Thyroid gland (tissue), 4 donors: ENCODE data around the gene APOC4. TPM values are rescaled to one million over a fixed set of nuclear protein-coding genes. Genes with fewer than 3 reads are reported as not detected.
A peak's percentile ranks its signal among the peaks of the same experiment; 100 is the strongest.
"Not testable (repeated sequence)": the region's sequence is repeated elsewhere in the genome, so short reads cannot be mapped to it uniquely, and the experiment has no call there.

Experiments used
- DNase-seq, 2 donors: peaks; one replicate each; pipeline ENCODE4 v3.0.0-alpha.2; 2019
- H3K27ac ChIP-seq, 3 donors: fragments of 200-600 bp; sonication (generic); 1 replicate in 2 of 3; 2 replicates in 1 of 3; pipeline ENCODE4 v1.5.1; 2016 to 2019; ENCODE audit warnings: mild to moderate bottlenecking in 1 of 3, moderate library complexity in 1 of 3
- H3K27me3 ChIP-seq: fragments of 200-600 bp; sonication (generic); one replicate; pipeline ENCODE4 v1.5.1; 2019
- H3K36me3 ChIP-seq, 2 donors: fragments of 200-600 bp; sonication (generic); one replicate each; pipeline ENCODE4 v1.5.1; 2016 to 2019
- H3K4me1 ChIP-seq, 2 donors: fragments of 200-600 bp; sonication (generic); one replicate each; pipeline ENCODE4 v1.5.1; 2017 to 2019
- H3K4me3 ChIP-seq, 3 donors: fragments of 200-600 bp; sonication (generic); replicated peaks in 1 of 3; 1 replicate in 2 of 3; 2 replicates in 1 of 3; pipeline ENCODE4 v1.5.1; 2016; ENCODE audit warnings: mild to moderate bottlenecking in 1 of 3
- H3K9me3 ChIP-seq: fragments of 200-600 bp; sonication (generic); one replicate; pipeline ENCODE4 v1.5.1; 2017
- CTCF ChIP-seq, 6 experiments: fragments of 200-600 bp in 3 of 6; fragments of 450-650 bp in 3 of 6; sonication (generic) in 3 of 6; IDR thresholded peaks; one replicate each; pipeline ENCODE4 v1.5.1; 2016 to 2019; ENCODE audit warnings: antibody characterized with exemption in 6 of 6, mild to moderate bottlenecking in 2 of 6, inconsistent platforms in 1 of 6, moderate library complexity in 1 of 6
- POLR2A ChIP-seq, 2 donors: fragments of 450-650 bp; IDR thresholded peaks; one replicate each; pipeline ENCODE4 v1.6.1; 2017; ENCODE audit warnings: antibody characterized with exemption in 2 of 2, mild to moderate bottlenecking in 2 of 2, moderate library complexity in 1 of 2
- whole genome bisulfite sequencing, 2 donors: methylation state at CpG; one replicate each; pipeline ENCODE4 v1.1.5; 2017; 5-methylcytosine and 5-hydroxymethylcytosine counted together
- intact Hi-C: fragments of 100-400 bp; cut with DNase I; formaldehyde crosslinking; loops from one replicate; pipeline ENCODE4 v1.15.1; 2023
- total RNA-seq, 4 donors: library from RNA; depleted of rRNA; stranded (reverse); fragments of >200 nt; gene quantifications; one replicate each; pipeline ENCODE4 v1.2.3, GENCODE V29; 2016

Gene APOC4
- total RNA-seq, 4 donors from 2014 or later = not detected

- Histone ChIP-seq H3K4me1 (peaks cover 0 to 15% of the 10 kb centered on the region in 2 donors), H3K9me3 (no peaks in the 10 kb centered on the region), H3K27me3 (peaks cover 4% of the 10 kb centered on the region), H3K4me3 (no peak overlapping the region), H3K36me3 (no peaks in the 10 kb centered on the region), H3K27ac (no peak overlapping the region)
- TF ChIP-seq CTCF (IDR thresholded peaks at IDR 0.05) (no peak), POLR2A (IDR thresholded peaks at IDR 0.05) (no peak)
- DNase-seq = no peak
- 95 to 97% methylated on average over 26 to 37 of the region's 44 CpGs for whole genome bisulfite sequencing, 2 donors
- intact Hi-C loops = no loop called here
These were observed 33.2 kb upstream of the APOC4 start for GRCh38 chr19:44908836-44909261.

- no peaks in the 10 kb centered on the region for H3K9me3 ChIP-seq
- peaks cover 0 to 21% of the 10 kb centered on the region in 2 donors for H3K4me1 ChIP-seq
- no peak for TF ChIP-seq CTCF (IDR thresholded peaks at IDR 0.05)
- TF ChIP-seq POLR2A (IDR thresholded peaks at IDR 0.05) = no peak
- WGBS, 2 donors = 88% methylated on average over 5 of the region's 5 CpGs
- H3K36me3 ChIP-seq = no peaks in the 10 kb centered on the region
- no peak overlapping the region for H3K4me3 ChIP-seq
- intact Hi-C loops = no loop called here
- H3K27me3 ChIP-seq = peaks cover 4% of the 10 kb centered on the region
- H3K27ac ChIP-seq = no peak overlapping the region
- no peak for DNase-seq
These were observed 32.3 kb upstream of the APOC4 start for GRCh38 chr19:44909775-44910174.

- H3K4me1 ChIP-seq = peaks cover 0 to 16% of the 10 kb centered on the region in 2 donors
- WGBS, 2 donors = 86 to 90% methylated on average over 6 of the region's 6 CpGs
- intact Hi-C loops, H3K27ac ChIP-seq, H3K27me3 ChIP-seq, H3K9me3 ChIP-seq, H3K4me3 ChIP-seq, DNase-seq, H3K36me3 ChIP-seq: not testable (repeated sequence)
These were observed 30.1 kb upstream of the APOC4 start for GRCh38 chr19:44911896-44912295.

GRCh38 chr19:44912854-44913253 lies 29.2 kb upstream of the APOC4 start:
- DNase-seq = no peak
- no peaks in the 10 kb centered on the region for H3K9me3 ChIP-seq
- TF ChIP-seq POLR2A (IDR thresholded peaks at IDR 0.05) (no peak), CTCF (IDR thresholded peaks at IDR 0.05) (no peak)
- no peak overlapping the region for H3K4me3 ChIP-seq
- no peaks in the 10 kb centered on the region for H3K27me3 ChIP-seq
- intact Hi-C loops = no loop called here
- H3K27ac ChIP-seq = no peak overlapping the region
- no peaks in the 10 kb centered on the region for H3K36me3 ChIP-seq
- peaks cover 0 to 16% of the 10 kb centered on the region in 2 donors for H3K4me1 ChIP-seq
- 23 to 36% methylated on average over 6 of the region's 6 CpGs for WGBS, 2 donors

- H3K27ac ChIP-seq, H3K9me3 ChIP-seq, H3K27me3 ChIP-seq, H3K4me3 ChIP-seq, DNase-seq, H3K36me3 ChIP-seq, intact Hi-C loops: not testable (repeated sequence)
- H3K4me1 ChIP-seq = peaks cover 0 to 16% of the 10 kb centered on the region in 2 donors
- WGBS, 2 donors = 55 to 58% methylated on average over 23 of the region's 23 CpGs
These were observed 28.3 kb upstream of the APOC4 start for GRCh38 chr19:44913512-44914432.

GRCh38 chr19:44914433-44915206 lies 27.4 kb upstream of the APOC4 start, which contains the start of gene APOC1:
Gene APOC1 (plus strand): TSS chr19:44914608. CDS start chr19:44914892, 284 bp downstream.
- 9% methylated on average over 23 to 28 of the region's 28 CpGs for WGBS, 2 donors
- Histone ChIP-seq H3K4me3 (peak within 1 kb of the TSS in 1 of 3 donors; percentile 19), H3K27ac (peak within 1 kb of the TSS in 2 of 3 donors; percentile 15 to 25), H3K4me1 (peaks cover 0 to 16% of the 10 kb centered on the region in 2 donors)
- DNase-seq = peak; percentile 79 to 83
- H3K36me3 ChIP-seq, intact Hi-C loops, H3K9me3 ChIP-seq, H3K27me3 ChIP-seq: not testable (repeated sequence)
